NCI-H2107 treated with DMSO at 0.1 percent for 48 hours (cell line): ENCODE results near the gene P2RY14.
"Not testable (repeated sequence)": the region's sequence is repeated elsewhere in the genome, so short reads cannot be mapped to it uniquely, and the experiment has no call there.

ENCODE experiments used
- DNase-seq: peaks from one replicate; lab custom pipeline; 2025; ENCODE audit not compliant: unreplicated experiment; lab: John Stamatoyannopoulos, UW

Gene P2RY14

GRCh38 chr3:151262871-151263525 is 15.3 kb downstream of the P2RY14 start:
- no peak for DNase-seq

- no peak for DNase-seq
Measured at GRCh38 chr3:151259664-151260063, 18.7 kb downstream of the P2RY14 start.

GRCh38 chr3:151256749-151257148 is 21.6 kb downstream of the P2RY14 start:
- no peak for DNase-seq

GRCh38 chr3:151248772-151249337 is 29.5 kb downstream of the P2RY14 start:
- no peak for DNase-seq

- not testable (repeated sequence) for DNase-seq
Measured at GRCh38 chr3:151242006-151242405, 36.3 kb downstream of the P2RY14 start.

- DNase-seq: no peak
Measured at GRCh38 chr3:151236736-151237135, 41.6 kb downstream of the P2RY14 start.

GRCh38 chr3:151236316-151236715 is 42.0 kb downstream of the P2RY14 start:
- no peak for DNase-seq

- DNase-seq: no peak
Measured at GRCh38 chr3:151234825-151235224, 43.5 kb downstream of the P2RY14 start.

GRCh38 chr3:151232991-151233390 is 45.4 kb downstream of the P2RY14 start:
- DNase-seq: no peak

GRCh38 chr3:151232403-151232802 is 45.9 kb downstream of the P2RY14 start:
- not testable (repeated sequence) for DNase-seq

GRCh38 chr3:151230646-151231045 is 47.7 kb downstream of the P2RY14 start:
- DNase-seq: no peak

GRCh38 chr3:151228666-151229040 is 49.7 kb downstream of the P2RY14 start:
- no peak for DNase-seq

- DNase-seq: peak; percentile 25
Measured at GRCh38 chr3:151227807-151228665, 50.3 kb downstream of the P2RY14 start.

- no peak for DNase-seq
Measured at GRCh38 chr3:151227266-151227806, 51.0 kb downstream of the P2RY14 start.

- DNase-seq: no peak
Measured at GRCh38 chr3:151226825-151227224, 51.5 kb downstream of the P2RY14 start.

- no peak for DNase-seq
Measured at GRCh38 chr3:151226088-151226563, 52.2 kb downstream of the P2RY14 start.

GRCh38 chr3:151225040-151225975 is 53.0 kb downstream of the P2RY14 start:
- no peak for DNase-seq

- DNase-seq: no peak
Measured at GRCh38 chr3:151224268-151224866, 54.0 kb downstream of the P2RY14 start.

GRCh38 chr3:151219056-151219455 is 59.3 kb downstream of the P2RY14 start:
- no peak for DNase-seq

- DNase-seq: no peak
Measured at GRCh38 chr3:151218136-151218535, 60.2 kb downstream of the P2RY14 start.
